ENCODE data around the gene DYNC1LI2. TPM values are rescaled to one million over a fixed set of nuclear protein-coding genes. Genes with fewer than 3 reads are reported as not detected.

The DYNC1LI2 gene
- total RNA-seq, 1 experiment from 2014 or later, result 57.1 TPM

DNA sequence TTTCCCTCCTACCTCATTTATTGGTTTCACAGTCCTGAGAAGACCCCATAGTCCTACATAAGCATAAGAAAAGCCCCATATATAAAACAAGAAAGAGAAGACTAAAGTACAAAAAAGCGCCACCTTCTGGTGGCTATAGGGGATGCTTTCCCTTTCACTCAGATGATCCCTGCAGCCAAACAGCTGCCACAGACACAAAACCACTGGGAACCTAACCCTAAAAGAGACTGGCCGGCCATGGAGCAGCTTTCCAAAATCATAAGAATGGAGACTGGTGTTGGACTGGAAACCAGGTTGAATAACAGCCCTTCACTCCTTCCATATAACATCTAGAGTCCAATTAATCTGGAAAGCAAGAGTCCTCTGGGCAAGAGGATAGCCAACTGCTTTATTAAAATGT is 11.4 kb downstream of the DYNC1LI2 start:
- DNase-seq (ENCODE audit: low spot score), result peak; percentile 30

DNA sequence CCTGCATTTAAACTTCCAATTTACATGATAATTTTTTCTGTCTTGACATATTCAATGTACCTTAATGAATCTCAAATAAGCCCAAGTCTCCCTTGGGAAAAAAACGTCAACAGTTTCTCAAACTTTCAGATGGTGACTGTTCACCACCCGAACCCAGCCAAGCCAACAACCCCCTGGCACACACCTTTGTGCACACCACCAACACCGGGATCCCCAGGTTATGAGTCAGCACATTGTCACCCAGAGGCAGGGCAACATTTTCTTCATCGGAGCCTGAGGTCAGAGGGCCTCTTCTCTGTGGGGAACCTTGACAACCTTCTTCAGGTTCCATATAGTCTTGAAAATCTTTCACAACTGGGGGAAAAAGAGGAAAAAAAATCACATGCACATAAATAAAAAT is 15.5 kb downstream of the DYNC1LI2 start:
- DNase-seq (ENCODE audit: low spot score), result no peak

DNA sequence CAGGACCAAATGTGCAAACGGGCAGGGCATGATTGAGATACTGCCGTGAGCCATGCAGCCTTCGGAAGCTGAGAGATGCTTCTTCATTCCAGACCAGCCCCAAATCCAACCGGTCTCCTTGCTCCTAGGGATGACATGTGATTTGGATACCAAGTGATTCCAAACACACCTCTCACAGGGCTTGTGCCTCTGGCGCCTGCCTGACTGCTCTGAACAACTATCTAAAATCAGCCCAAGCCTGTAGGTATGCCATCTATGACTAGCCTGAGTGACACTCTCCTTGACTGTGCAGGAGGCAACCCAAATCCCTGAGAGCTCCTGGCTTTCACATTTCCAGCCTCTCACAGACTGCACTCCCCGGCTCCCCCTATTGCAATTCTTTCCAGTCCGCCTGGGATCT is 20.3 kb downstream of the DYNC1LI2 start:
- no peak for DNase-seq (ENCODE audit: low spot score)

DNA sequence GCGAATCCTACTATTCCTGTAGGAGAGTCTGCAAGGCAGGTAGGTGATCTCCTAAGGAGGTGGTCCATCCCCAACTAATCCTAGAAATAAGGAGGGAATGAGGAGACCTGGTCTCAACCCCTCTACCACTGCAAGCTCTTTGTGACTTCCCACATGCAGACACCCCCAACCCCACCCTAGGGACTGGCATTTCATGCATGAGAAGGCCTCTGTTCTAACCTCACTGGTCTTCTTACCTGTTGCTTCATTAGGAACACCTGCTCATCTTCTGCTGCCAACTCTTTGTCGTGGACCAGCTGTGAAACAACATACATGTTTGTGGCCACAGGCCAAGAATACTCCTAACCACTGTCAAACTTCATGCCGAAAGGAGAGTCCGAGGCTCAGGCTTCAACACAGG is 22.6 kb downstream of the DYNC1LI2 start:
- DNase-seq (ENCODE audit: low spot score), result no peak

DNA sequence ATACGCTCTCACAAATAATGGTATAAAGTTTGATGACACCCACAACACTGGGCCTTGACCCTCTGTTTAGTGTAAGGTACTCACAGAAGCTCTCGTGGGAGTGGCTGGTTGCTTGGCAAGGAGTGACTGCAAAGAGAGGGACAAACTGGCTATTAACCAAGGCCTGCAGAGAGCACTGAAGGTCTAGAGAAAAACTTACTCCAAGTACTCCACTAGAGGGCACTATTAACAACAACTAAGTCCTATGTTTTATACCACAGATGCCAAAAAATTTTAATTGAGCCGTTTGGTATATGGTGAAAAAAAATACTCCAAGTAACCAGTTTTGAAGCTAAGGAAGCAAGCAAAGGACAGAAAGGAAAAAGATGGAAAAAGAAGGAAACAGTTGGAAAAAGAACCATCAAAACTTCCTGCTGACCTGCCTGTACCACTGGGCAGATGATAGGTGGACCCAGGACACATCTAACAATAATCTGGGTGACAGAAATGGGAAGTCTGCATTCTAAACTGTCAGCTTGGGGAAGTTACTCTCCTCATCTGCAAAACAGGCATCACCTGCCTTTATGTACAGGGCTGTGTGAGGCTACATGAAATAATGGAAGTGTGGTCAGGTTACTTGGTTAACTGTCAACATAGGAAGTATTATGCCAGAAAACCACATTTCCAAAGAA is 23.2 kb downstream of the DYNC1LI2 start:
- peak; percentile 57 for DNase-seq (ENCODE audit: low spot score)

DNA sequence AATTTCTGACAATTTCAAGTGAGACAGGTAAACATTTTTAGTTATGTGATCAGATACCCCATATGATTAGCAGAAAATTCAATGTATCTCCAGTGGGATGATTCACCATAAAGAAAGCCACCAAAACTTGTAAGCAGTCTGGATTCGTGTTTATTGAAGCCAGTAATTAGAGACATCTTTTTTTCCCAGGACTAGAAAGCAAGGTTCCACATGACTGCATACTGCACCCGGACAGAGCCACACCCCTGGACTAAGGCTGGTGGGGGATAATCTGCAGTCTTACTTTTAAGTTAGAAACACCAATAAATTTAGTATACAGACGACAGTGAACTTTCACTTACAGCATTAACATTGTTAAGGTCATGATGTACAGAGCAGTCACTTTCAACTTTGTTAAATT is 30.6 kb downstream of the DYNC1LI2 start:
- DNase-seq (ENCODE audit: low spot score), result no peak

DNA sequence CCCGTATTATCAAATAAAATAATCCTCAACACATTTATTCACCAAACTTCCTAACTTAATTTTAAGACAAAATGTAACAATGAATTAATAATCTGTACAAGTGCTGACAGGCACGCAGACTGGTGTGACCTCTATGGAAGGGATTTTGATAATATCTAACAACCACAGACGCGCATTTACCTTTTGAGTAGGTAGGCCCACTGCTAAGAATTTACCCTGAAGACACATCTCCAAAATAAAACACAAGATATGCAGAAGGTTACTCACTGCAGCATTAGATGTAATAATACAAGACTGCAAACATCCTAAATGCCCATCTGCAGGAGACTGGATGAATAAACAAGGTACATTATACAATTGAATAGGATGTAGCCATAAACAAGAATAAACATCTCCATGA is 32.2 kb downstream of the DYNC1LI2 start:
- no peak for DNase-seq (ENCODE audit: low spot score)

DNA sequence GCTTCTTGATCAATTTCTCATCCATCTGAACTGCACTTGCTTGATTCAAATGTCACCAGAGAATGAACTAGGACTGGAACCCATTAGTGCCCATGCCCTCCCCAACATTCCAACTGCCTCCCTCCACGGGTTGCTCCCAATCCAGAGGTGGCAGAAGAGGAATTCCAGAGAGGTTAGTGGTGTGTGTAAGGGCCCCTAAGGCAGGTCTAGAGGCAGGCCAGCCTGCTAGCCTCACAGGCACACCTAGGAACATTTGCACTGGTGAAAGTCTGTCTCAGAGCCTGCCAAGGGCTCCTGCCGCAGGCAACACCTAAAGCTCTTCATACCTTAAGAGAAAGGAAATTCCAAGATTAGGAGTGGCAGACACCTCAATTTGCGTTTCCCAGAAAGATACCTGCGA is 33.6 kb downstream of the DYNC1LI2 start:
- DNase-seq (ENCODE audit: low spot score), result no peak

DNA sequence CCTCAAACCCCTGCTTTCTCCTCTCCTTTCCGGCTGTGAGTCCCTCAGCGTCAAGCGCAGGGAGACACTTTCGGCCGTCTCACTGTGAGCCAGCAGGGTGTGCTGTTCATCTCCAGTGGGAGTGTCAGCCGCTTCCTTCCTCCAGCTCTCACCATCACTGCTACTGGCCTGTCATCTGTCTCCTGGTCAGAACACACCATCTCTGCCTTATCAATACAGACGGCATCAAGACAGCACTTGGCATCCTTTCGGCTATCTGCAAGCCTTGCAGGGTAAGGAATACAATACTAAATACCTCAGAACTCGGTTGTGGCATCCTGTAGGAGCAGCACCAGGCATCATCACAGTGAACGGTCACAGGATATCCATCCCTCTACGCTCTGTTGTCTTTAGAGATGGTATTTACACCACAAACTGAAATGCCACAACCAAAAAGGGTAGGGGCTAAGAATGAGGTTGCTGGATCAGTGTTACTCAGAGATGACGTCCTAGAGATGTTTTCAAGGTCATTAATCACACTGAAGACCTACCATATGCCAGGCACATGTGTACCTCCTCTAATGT is 34.2 kb downstream of the DYNC1LI2 start:
- DNase-seq (ENCODE audit: low spot score), result peak; percentile 58

DNA sequence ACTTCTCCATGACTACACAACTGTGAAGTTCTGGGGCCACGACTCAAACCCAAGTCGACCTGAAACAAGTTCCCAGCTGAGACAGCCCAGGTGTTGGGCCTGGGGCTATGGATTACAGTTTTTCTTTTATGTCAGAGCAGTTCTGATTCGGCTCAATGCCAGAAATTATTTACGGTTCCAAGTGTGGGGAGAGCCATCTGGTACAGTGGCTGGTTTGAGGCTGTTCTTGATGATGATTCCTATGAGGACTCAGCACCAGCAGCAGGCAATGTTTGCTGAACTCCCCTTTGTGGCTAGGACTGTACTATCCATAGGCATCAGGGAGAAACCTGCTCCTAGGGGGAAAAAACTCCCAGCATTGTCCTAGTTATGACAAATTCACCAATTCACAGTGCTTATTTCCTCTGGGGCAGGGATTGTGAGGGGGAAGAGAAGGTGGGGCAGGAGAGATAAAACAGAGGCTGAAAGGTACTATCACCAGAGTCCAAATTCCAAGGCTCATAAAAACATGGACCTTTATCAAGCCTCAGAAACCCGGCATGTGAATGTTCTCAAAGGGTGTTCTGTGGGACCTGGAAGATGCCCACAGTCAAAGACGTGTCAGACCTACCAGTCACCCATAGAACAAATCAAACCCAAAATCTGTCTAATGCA is 36.6 kb downstream of the DYNC1LI2 start:
- DNase-seq (ENCODE audit: low spot score), result no peak

DNA sequence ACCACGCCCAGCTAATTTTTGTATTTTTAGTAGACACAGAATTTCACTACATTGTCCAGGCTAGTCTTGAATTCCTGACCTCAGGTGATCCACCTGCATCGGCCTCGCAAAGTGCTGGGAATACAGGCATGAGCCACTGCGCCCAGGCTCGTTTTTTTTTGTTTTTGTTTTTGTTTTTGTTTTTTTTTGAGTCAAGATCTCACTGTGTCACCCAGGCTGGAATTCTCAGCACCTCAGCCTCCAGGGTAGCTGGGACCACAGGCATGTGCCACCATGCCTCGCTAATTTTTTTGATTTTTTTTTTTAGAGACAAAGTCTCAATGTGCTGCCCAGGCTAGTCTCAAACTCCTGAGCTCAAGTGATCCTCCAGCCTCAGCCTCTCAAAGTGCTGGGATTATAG is 37.3 kb downstream of the DYNC1LI2 start:
- no peak for DNase-seq (ENCODE audit: low spot score)

DNA sequence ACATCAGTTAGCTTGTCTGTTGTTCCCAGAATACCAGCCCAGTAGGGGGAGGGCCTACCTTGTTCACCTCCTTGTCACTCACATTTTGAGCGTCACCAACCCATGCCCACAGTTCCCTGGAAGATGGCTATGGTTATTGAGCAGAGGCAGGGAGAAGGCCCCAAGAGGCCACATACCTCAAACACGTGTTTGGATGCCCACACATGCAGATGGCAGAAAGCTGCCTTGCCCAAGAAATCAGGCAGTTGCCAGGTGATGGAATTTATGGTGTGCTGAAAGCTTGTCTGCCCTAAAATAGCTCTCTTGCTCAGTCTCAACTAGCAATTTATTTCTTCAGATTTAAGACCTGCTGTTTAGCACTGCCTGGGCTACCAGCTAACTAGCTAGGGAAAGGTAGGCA is 38.3 kb downstream of the DYNC1LI2 start:
- DNase-seq (ENCODE audit: low spot score), result no peak

DNA sequence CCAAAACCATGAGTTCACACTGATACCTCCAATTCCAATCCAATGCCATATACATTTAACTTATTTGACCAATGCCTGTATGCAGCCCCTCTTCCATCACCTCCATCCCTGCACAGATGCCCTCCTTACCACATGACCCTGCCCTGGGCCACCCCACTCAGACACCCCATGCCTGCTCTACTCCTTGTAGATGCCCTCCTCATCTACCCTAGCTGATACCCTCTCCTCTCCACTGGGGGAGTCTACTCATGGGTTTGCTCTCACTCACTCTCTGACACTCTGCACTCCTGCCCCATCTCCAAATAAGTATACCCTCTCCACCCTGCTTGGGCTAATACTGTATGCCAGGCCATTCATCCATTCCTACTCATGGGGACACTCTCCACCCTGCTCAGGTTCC is 38.9 kb downstream of the DYNC1LI2 start:
- no peak for DNase-seq (ENCODE audit: low spot score)

DNA sequence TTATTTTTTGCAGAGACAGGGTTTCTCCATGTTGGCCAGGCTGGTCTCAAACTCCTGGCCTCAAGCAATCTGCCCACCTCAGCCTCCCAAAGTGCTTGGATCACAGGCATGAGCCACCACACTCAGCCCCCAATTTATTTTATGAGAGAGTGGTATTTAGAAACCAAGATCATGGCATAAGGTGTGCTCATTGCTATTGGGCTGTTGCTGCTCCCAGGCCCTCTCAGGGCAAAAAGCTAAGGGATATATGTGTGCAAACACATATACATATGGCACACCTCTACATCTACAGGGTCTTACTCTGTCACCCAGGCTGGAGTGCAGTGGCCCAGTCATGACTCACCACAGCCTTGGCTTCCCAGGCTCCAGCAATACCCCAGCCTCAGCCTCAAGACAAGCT is 39.8 kb downstream of the DYNC1LI2 start:
- DNase-seq (ENCODE audit: low spot score), result no peak

DNA sequence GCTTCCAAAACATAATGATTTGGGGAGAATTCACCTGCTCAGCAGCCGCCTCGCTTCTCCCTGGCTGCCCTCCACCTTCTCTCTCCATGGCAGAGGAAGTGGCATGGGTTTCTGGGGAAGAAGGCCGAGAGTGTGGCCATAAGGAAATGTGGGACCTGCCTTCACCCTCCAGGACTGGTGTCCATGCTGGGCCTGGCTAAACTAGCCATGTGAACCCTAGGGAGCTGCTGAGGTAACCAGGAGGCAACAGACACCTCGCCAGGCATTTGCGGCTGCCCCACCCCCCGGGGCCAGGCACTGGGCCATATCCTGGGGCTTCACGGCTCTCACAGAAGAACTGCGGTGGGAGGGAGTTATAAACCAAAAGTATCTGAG is 44.9 kb downstream of the DYNC1LI2 start:
- DNase-seq (ENCODE audit: low spot score), result peak; percentile 24

DNA sequence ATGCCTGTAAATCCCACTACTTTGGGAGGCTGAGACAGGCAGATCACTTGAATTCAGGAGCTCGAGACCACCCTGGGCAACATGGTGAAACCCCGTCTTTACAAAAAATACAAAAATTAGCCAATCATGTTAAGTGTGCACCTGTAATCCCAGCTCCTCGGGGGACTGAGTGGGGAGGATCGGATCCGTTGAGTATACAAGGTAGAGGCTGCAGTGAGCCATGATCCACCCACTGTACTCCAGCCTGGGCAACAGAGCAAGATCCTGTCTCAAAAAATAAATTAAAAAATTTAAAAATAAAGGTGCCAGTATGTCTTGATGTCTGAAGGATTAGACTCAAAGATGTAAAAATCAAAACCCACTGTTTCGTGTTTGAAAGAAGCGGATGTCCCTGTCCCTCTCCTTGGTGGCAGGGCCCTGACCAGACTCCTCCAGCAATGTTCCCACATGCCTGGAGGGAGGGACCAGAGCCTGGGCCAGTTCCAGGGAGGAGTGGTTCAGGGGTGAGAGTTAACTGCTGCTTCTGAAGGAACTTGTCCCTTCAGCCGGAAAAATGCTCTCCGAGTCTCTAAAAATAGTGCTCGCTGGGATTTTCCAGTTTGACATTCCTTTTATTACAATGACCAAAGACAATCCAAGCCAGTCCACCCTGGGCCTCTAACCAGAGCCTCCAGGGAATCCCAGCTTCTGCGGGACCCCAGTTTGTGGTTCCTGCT is 45.5 kb downstream of the DYNC1LI2 start:
- peak; percentile 76 for DNase-seq (ENCODE audit: low spot score)

DNA sequence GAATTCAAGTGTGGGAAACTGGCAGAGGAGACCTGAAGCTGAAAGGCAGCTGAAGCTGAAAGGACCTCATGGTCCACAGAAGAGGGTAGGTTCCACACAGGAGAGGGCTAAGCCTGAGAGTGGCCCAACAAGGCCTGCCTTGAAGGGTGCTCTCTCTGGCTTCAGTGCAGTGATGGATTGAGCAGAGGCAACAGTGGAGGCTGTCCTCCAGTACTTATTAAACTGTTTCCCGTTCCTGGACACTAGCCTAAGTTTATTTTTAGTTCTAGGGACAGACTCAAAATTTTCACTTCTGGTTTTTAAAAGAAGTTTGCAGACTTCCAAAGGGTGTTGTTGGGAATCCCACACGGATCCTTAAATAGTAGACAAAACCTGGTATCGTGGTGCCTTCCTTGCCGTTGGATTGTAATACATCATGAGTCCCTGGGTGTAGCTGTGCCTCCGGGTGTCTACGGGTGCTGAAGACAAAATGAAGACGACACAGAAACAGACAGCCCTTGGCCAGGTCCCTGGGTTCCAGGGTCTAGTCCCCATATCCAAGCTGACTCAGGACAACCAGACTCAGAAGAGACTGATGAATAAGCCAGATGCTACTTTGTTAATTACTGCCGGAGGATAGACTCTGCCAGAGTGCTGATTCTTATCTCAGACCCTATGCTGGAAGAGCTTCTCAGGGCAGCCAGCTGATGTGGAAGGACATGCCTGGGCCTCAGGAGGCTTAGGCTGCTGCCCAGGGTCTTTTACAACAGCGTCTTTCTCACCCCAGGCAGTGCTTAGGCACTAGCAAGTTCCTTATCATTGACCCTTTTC is 47.8 kb downstream of the DYNC1LI2 start:
- DNase-seq (ENCODE audit: low spot score), result no peak

DNA sequence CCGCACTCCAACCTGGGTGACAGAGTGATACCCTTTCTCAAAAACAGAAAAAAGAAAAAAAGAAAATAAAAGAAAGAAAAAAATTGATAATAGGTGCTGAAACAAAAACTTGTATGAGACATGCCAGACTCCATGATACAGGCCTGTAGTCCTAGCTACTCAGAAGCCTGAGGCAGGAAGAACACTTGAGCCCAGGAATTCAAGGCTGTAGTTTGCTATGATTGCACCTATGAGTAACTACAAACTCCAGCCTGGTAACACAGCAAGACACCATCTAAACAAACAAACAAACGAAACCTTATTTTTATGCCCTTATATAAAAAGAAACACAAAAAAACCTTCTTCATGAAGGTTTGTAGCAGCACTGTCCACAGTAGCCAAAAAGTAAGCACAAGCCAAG is 49.9 kb downstream of the DYNC1LI2 start:
- no peak for DNase-seq (ENCODE audit: low spot score)

DNA sequence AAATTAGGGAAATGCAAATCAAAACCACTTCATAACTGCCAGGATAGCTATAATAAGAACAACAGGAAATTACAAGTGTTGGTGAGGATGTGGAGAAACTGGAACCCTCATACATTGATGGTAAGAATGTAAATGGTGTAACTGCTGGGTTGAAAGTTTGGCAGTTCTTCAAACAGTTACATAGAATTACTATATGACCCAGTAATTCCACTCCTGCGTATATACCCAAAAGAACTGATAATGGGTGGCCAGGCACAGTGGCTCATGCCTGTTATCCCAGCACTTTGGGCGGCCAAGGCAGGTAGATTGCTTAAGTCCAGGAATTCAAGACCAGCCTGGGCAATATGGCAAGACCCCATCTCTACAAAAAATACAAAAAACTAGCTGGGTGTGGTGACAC is 50.4 kb downstream of the DYNC1LI2 start:
- no peak for DNase-seq (ENCODE audit: low spot score)

DNA sequence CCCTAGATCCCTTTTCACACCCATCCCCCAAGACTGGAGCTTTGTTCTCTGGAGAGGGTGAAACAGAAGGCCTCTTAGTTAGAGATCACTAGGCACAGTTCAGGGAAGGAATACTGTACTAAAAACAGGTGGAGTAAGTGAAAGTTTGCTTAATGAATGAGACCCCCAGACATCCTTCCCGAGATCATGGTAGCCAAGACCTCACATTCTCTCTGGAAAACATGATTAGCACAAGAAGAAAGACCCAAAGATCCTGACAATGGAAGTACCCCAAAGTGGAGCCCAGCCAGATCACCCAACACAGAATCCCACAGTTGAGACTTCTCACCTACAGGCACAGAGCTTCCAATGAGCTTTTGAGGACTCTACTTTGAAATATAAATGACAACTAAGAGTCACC is 51.5 kb downstream of the DYNC1LI2 start:
- no peak for DNase-seq (ENCODE audit: low spot score)

DNA sequence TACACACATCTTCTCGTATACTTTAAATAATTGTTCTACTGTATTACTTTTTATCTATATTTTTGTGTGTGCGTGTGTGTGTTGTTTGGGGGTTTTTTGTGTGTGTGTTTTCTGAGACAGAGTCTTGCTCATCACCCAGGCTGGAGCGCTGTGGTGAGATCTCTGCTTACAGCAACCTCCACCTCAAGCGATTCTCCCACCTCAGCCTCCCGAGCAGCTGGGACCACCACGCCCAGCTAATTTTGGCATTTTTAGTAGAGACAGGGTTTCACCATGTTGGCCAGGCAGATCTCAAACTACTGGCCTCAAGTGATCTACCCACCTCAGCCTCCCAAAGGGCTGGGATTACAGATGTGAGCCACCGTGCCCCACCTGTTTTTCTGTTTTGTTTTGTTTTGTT is 53.4 kb downstream of the DYNC1LI2 start:
- DNase-seq (ENCODE audit: low spot score), result no peak
